ENCODE measurements around the gene TREH. TPM values are rescaled to one million over a fixed set of nuclear protein-coding genes. Genes with fewer than 3 reads are reported as not detected.

The TREH gene
- total RNA-seq, 1 donor from 2014 or later: not detected

DNA sequence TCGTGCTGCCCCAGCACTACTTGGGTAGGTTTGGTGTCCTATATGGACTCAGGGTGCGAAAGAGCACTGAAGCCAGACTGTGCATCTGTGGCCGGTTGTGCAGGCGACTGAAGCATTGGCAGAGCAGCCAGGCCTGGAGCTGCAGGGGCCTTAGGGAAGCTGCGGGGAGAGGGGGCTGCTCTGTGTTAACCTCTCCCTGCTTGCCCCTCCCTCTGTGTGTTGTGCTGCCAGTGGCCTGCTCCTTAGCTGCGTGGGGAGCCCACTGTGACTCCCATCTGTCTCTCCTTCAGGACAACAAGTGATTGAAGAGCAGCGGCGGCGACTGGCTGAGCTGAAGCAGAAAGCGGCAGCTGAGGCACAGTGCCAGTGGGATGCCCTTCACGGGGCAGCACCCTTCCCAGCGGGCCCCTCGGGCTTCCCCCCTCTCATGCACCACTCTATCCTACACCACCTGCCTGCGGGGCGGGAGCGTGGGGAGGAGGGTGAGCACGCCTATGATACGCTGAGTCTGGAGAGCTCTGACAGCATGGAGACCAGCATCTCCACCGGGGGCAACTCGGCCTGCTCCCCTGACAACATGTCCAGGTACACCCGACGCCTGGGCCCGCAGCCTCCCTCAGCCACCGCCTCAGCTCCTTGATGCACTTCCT is 34.3 kb downstream of the TREH start:
- no peak for DNase-seq

DNA sequence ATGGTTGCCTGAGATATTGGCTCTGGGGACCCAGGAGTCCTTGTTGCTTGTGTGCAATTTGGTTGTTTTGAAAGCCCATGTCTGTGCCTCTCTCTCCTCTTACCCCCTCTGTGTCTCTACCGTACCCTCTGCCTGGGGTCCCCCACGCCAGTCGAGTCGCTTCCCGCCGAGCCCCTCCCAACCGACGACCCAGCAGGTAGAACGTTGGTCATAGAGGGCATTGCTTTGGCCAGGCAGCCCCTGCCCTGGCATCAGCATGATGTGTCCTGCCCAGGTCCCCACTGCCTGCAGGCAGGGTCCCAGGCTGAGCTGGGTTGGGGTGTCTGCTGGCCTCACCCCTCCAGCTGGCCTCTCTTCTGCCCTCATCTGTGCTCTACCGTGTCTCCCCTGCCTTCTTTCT is 35.0 kb downstream of the TREH start:
- no peak for DNase-seq

DNA sequence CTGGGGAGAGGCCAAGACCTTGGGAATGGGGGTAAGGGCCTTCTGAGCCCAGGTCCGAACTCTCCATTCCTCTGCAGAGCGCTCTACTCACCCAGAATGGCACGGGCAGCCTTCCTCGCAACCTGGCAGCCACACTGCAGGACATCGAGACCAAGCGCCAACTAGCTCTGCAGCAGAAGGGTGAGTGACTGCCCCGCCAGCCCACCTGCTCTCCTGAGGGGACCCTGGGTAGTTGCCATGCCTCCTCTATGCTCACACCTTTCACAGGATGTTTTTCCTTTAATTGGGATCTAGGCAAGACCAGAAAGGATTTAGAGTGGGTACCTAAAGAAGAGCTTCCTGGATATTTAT is 35.5 kb downstream of the TREH start:
- no peak for DNase-seq

DNA sequence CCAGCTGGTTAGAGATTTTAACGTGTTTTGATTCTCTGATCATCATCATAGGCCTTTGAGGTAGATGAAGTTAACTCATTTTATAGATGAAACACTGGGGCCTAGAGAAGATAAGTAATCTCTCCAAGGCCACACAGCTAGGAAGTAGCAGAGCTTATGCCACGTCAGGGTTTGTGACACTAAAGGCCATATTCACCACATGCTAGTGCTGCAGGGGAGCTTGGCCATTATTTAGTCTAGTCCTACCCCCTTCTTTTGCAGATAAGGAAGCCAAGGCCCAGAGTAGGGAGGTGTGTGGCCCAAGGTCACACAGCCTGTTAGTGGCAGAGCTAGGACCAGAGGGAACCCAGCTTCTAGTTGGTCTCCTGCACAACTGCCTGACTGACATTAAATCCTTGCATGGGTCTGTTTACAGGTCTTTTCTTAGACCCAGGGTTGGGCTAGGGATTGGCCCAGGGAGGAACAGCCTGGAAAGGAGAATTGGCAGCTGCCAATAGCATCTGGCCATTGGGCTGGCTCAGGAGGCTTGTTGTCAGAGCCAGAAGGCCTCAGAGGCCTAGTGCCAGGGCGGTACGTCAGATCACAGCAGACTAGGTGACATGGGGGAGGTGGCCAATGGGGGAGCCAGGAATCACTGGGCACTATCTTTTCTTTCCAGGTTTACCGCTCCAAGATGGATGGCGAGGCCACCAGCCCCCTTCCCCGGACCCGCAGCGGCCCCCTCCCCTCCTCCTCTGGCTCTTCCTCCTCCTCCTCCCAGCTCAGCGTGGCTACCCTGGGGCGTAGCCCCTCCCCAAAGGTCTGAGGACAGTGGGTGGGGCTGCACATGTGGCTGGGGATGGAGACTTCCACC is 36.1 kb downstream of the TREH start:
- no peak for DNase-seq

DNA sequence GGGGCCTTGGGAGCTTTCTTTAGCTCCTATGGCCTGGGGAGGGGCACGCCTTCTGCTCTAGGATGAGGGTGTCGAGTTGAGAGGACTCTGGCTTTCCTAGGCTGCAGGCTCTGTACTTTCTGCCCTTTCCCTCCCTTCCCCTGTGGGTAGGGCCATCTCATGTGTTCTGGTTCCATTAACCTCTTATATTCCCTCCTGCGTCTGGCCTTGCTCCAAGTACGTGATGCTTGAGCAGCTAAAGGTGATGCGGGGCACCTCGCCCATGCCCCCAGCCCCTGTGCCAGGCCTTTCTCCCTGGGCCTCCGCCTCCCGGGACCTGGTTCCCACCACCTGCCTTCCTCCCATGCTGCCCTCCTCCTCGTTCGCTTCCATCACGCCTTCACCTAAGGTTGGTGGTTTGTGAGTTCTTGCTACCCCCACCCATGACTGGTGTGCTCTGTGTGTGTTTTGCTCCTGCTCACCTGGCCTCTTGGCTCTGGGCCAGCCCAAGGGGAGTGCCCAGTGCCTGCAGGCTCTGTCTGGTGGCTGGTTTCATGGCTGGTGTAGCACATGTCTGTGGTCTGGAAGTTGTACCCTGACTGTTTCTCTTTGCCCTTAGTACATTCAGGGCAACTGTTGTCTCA is 37.9 kb downstream of the TREH start:
- peak; percentile 50 for DNase-seq

DNA sequence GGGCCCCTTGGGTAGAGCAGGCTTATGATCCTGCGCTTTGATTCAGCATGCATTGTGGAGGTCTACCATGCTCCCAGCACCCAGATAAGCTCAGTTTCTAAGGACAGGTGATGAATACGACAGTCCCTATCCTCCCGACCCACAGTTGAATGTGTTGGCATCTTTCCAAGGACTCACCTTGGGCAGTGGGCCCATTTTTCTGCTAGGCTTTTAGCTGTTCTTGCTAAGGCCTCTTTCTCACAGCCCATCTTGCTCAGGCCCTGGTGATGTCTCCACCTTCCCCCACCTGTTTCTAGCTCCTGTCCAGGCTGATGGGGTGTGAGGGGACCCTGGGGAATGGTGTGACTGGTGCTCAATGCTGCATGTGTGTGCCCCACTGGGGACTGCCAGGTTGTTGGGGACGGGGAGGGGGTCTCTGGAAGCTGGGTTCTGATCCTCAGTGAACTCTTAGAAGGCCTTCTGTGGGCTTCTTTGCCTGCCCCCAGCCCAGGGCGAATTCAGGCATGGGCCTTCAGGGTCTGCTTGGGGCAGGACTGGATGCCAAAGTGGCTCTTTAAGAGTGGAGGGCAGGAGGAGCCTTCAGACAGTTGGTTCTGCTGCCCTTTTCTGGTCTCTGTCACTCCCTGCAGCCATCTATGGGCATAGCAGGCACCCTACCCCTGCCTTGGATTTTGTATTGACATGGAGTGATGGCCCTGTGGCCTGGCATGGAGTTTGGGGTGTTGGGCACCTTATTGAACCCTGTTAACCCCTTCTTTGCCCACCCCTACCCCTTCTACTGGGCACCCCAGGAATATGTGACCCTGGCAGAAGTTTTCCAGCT is 38.9 kb downstream of the TREH start:
- DNase-seq: no peak

DNA sequence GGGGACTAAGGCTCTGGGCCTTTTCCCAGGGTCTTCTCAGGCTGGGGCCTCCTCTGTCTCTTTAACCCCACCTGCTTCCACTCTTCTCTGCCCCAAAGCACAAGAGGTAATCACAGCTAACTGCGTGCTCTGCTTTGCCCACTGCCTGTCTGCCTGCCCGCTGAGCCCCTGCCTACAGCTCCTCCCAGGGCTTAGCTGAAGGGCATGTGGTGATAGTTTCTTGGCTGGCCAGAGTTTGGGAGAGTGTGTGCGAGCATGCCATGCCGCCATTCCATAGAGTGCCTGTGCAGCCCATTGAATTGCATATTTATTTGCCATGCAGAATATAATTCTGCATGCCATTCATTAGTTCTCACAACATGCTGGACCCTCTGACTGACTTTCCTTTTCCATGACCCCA is 39.6 kb downstream of the TREH start:
- DNase-seq: peak; percentile 65

DNA sequence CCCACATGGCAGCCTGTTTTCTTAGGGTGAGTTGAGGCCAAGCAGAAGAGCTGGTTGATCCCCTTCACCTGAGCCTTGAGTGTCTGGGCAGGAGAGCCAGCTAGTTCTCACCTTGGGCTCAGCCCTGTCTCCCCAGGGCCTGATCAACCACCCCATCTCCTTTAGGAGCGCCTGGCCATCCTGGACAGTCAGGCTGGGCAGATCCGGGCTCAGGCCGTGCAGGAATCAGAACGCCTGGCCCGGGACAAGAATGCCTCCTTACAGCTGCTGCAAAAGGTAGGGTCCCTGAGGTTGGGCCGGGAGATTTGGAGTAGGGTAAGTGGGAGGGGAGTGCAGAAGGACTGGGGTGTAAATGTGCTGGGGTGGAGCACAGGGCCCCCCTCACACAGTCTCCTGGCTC is 40.7 kb downstream of the TREH start:
- no peak for DNase-seq

DNA sequence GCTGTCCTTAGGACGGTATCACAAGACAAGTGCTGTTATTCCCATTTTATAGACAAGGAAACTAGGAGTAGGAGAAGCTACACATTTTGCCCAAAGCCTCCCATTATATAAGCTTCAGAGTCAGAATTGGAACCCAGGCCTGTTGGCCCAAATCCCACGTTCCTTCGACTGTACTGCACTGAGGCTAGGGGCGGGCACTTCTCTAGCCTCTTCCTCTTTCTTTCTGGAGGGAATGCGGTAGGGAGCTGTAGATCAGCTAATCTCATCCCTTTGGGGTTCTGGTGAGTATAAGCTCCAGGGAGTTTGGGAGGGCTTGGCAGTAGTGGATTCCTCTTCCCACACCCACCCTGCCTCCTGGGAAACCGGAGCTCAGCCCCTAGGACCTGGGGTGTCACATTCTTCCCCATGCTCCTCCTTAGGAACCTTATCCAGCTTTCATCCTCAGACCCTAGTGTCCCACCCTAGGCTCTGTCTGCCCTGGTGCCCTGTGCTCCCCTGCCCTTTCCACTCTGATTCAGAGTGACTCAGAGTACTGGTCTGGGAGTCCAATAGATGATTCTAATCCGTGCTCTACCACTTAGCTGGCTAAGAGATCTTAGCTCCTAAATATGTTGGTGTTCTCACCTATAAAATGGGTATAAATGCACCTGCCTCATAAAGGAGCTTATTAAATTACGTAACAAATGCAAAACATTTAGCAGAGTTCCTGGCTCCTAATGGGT is 42.7 kb downstream of the TREH start:
- DNase-seq: no peak

DNA sequence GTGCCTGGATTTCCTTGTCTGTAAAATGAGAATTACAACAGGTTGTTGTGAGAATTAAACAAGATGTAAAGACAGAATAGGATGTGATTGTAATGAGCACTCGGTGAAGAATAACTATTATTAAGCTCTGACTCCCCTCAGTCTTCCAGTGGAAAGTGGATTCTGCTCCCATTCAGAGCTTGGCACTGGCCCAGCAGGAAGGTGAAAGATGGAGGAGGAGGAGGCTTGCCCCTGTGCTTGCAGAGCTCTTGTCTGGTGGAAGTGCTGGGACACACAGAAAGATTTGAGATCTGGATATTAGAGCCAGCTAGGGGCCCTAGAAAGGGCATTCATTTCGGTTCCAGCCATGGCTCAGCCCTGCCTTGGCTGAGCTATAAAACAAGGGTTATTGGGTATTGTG is 43.8 kb downstream of the TREH start:
- no peak for DNase-seq

DNA sequence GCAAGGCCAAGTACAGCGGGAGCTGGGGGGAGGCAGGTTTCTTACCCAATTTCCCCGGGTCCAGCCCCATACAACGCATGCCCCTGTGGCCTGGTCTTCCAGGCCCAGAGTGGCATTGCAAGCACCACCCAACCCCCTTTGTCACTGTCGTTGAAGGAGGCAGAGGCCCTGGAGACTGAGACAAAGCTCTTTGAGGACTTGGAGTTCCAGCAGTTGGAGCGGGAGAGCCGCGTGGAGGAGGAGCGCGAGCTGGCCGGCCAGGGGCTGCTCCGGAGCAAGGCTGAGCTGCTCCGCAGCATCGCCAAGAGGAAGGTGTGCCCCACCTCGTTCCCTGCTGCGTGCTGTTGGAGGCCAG is 44.2 kb downstream of the TREH start:
- peak; percentile 51 for DNase-seq

DNA sequence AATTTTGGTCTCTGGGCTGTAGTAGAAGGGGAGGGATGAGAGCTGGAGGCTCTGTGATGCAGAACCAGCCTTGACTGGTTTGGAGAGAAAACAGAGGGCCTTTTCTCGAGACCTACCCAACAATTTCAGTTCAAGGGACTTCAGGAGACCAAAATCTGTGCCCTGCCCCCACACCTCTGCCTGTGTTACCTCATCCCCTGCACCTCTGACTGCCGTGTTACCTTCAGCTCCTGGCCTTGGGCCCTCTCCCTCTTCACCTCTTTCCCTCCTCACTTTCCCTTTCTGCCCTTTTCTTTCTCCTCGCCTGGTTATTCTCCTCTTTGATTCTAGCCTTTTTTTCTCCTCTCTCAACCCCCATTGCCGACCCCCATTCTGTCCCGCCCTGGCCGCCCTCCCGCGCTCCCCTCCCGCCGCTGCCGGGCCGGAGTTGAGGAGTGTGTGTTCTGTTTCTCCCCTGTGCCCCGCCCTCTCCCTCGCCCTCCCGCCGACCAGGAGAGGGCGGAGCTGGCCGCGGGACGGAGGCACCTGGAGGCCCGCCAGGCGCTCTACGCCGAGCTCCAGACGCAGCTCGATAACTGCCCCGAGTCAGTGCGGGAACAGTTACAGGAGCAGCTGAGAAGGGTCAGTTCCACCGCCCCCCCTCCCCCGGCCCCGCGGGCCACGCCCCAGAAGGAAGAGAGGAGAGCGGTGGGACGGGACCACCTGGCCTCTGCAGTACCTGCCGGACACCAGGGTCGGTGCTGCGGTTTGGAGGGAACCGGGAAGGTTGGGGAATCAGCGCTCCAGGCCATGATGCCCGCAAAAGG is 44.8 kb downstream of the TREH start:
- DNase-seq: peak; percentile 90

DNA sequence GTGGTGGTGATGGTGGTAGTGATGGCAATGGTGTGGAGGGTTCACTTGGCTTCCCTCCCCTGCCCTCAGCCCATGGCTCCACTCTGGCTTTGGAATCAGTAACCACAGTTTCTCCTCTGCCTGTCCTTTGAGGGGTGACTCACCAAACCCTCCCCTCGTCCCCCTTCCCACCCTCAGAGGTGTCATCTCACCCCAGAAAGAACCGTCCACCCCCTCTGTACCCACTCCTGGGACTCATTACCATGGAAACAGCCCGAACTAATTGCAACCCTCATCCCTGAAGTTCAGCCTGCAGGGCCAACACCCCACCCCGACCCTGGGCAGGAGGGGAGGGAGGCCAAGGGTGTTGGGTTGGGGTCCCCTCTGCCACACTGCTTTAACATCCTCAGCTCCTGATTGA is 45.5 kb downstream of the TREH start:
- no peak for DNase-seq

DNA sequence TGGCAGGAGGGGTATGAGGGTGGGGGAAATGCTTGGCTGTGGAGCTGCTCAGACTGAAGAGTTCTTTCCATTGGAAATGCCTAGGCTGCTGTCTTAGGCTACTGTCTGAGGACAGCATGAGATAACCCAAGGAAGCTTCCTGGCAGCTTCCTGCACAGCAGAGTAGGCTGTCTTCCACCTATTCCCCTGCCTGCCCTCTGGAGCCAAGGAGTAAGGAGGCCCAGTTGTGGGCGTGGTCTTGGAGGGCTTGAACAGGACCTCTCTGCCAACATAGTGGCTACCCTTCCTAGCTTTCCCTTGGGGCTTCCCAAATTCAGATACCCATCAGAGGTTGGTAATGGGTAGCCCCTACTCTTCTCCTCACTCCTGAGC is 46.1 kb downstream of the TREH start:
- no peak for DNase-seq

DNA sequence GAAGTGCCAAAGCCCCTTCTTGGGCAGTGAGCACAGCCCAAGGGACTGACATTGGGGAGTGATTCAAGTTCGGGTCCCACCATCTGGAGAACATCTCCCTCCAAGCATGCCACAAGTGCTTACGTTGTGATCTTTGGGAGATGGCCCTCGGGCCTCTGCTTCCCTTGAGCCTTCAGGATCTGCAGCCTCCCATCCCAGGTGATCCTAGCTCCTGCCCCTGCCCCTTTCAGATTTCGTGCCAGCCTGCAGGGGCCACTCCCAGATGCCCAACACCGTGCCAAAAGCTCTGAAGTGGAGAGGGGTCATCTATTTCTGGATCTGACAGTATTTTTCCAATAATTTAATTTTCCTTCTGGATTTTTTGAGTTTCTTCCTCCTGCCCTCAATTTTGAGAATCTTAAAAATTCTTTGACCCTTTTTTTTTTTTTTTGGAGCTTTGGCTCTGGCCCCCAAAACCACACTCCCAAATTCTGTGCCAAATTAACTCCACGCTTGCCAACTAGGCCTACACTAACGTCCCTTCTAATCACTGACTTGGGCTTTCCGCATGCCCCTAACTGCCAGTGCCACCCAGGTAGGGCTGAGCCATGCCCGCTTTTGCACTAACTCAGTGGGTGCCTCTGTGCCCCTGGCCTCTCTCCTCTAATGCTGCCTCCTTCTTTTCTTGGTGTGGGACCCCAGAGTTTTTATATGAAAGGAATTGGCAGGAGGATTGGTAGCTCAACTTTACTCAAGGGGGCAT is 46.7 kb downstream of the TREH start:
- DNase-seq: no peak

DNA sequence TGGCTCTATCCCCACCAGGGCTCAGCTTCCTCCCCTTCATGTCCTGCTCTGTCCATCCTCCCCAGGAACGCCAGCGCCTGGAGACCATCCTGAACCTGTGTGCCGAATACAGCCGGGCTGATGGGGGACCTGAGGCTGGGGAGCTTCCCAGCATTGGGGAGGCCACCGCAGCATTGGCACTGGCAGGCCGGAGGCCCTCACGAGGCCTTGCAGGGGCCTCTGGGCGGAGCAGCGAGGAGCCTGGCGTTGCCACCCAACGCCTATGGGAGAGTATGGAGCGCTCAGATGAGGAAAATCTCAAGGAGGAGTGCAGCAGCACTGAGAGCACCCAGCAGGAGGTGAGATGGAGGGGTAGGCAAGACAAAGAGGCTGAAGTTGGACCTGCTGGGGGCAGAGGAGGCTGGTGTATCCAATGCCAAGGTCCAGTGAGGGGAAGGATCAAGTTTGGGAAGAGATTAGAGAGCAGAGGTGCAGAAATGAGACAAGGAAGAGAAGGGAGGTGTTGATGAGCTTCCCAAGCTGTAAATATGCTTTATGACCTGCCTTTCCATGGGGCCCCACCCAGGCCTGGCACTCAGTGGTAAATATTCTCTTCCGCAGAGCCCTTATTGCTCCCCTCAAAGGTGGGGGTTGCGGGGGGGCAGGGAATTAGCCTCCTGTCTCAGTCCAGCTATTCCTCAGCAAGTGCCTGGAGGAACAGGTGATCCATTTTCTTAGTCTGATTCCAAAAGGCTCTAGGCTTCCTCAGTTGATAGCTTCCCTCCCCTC is 48.1 kb downstream of the TREH start:
- no peak for DNase-seq

DNA sequence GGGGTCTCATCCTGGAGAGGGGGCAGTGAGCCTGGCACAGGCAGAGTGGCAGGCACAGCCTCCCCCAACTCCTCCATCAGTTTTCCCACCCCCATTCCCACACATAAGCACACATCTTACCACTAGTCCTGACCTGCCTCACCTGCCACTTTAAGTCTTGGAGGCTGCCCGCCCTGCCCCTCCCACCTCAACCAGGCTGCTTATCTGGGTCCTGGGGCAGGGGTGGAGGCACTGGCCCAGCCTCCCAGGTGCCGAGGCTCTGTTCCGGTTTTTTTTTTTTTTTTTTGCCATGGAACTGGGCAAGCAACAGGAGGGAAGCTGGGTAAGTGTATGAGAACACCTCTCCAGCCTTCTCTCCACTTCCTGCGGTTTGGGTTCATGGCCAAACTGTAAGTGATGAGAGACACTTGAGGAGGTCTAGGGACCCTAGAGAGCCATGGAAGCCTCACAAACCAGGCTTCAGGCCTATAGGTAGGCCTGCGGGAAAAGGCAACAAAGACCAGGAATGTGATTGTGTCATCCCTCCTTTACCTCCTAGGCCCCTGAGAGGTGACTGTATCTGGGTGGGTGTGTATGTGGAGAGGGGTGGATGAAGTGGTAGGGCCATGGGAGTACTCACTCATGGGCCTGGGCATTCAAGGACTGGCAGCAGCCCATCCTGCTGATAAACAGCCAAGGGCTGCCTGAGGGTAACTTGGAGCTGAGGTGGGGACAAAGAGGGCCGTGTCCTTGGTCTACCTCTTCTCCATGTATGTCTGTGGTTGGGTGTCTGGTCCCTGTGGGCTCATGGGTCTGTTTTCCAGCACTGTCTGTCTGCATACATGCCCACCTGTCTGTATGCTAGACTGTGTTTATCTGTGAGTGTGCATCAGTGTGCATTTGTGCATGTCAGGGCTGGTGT is 49.4 kb downstream of the TREH start:
- no peak for DNase-seq

DNA sequence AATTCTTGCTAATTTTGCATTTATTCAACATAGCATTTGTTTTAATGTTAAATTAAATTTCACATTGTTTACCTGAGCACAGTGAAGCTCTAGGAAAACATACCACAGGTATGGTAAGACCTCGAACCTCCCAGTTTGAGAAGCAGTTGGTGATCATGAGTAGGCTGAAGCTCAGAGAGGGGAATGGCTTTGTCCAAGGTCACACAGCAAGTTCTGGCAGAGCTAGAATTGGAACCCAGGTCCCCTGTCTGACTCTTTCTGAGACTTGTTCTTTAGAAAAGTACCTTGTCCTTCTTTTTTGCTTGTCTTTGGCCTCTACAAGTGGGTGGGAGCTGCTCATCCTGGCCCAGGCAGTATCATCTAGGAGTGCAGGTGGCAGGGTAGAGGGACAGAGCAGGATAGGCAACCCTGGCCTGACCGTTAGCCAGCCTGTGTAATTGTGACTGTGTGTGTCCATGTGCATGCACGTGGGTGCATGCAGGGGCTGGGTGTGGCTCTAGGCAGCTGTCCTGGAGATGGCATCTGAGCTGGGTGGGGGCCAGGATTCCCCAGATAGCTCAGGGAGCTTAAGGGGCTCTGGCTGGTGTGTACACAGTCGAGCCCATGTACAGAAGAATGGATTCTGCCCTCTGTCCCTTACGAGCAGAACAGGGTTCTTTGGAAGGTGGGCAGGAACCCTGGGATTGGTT is 50.4 kb downstream of the TREH start:
- DNase-seq: peak; percentile 86
